ENCODE data around the gene SUMO2.

The SUMO2 gene

GRCh38 chr17:75152922-75153779 lies 29.6 kb downstream of the SUMO2 start:
- no peak for TF ChIP-seq CREB1 (IDR thresholded peaks at IDR 0.05; ENCODE audit: low read depth)
- TF ChIP-seq TCF12 (IDR thresholded peaks at IDR 0.05; ENCODE audit: low read depth) = 0 out of 2 replicates have a peak, but pooled peaks have one; percentile 28

GRCh38 chr17:75152523-75152921 lies 30.2 kb downstream of the SUMO2 start:
- TF ChIP-seq ZBTB7A (IDR thresholded peaks at IDR 0.05; ENCODE audit: low read depth) = no peak
- TF ChIP-seq REST (IDR thresholded peaks at IDR 0.05; ENCODE audit: low read depth) = no peak
- no peak for TF ChIP-seq CREB1 (IDR thresholded peaks at IDR 0.05; ENCODE audit: low read depth)
- TF ChIP-seq MAX (IDR thresholded peaks at IDR 0.05) = no peak
- no peak for TF ChIP-seq EP300 (IDR thresholded peaks at IDR 0.05; ENCODE audit: borderline replicate concordance)
- TF ChIP-seq USF1 (IDR thresholded peaks at IDR 0.05) = no peak
- TF ChIP-seq EGR1 (IDR thresholded peaks at IDR 0.05) = no peak
- no peak for TF ChIP-seq RAD21 (IDR thresholded peaks at IDR 0.05; ENCODE audit: low read depth)

GRCh38 chr17:75151930-75152329 lies 30.8 kb downstream of the SUMO2 start:
- TF ChIP-seq USF1 (IDR thresholded peaks at IDR 0.05) (no peak), CREB1 (IDR thresholded peaks at IDR 0.05; ENCODE audit: low read depth) (no peak), REST (IDR thresholded peaks at IDR 0.05; ENCODE audit: low read depth) (no peak), TCF12 (IDR thresholded peaks at IDR 0.05; ENCODE audit: low read depth) (no peak), TEAD4 (IDR thresholded peaks at IDR 0.05) (no peak), ZBTB7A (IDR thresholded peaks at IDR 0.05; ENCODE audit: low read depth) (no peak), RAD21 (IDR thresholded peaks at IDR 0.05; ENCODE audit: low read depth) (no peak), MAX (IDR thresholded peaks at IDR 0.05) (no peak), YY1 (IDR thresholded peaks at IDR 0.05; ENCODE audit: low read depth) (no peak), TAF1 (IDR thresholded peaks at IDR 0.05; ENCODE audit: low read depth) (no peak), EP300 (IDR thresholded peaks at IDR 0.05; ENCODE audit: borderline replicate concordance) (no peak), EGR1 (IDR thresholded peaks at IDR 0.05) (no peak), FOXM1 (IDR thresholded peaks at IDR 0.05; ENCODE audit: borderline replicate concordance, low read depth) (no peak), NFIC (IDR thresholded peaks at IDR 0.05) (no peak), CEBPB (IDR thresholded peaks at IDR 0.05) (no peak)

GRCh38 chr17:75147878-75148546 lies 34.7 kb downstream of the SUMO2 start:
- TF ChIP-seq TAF1 (IDR thresholded peaks at IDR 0.05; ENCODE audit: low read depth) (no peak), EP300 (IDR thresholded peaks at IDR 0.05; ENCODE audit: borderline replicate concordance) (no peak), REST (IDR thresholded peaks at IDR 0.05; ENCODE audit: low read depth) (no peak), CEBPB (IDR thresholded peaks at IDR 0.05) (no peak), EGR1 (IDR thresholded peaks at IDR 0.05) (no peak)

Measured in Ishikawa (cell line).